GM08714 (cell line): ENCODE measurements around the gene BICRAL.
"Not testable (repeated sequence)": the region's sequence is repeated elsewhere in the genome, so short reads cannot be mapped to it uniquely, and the experiment has no call there.

ENCODE experiments used
- H3K4me3 ChIP-seq: fragments of 200-500 bp; sonication (Bioruptor generic); 2 replicates; pipeline ENCODE4 v1.5.1; 2014; ENCODE audit warnings: mild to moderate bottlenecking, low read length, inconsistent platforms
- ZNF274 ChIP-seq: IDR thresholded peaks from 2 replicates; pipeline ENCODE4 v1.6.1; 2012; ENCODE audit warnings: mild to moderate bottlenecking, low read depth, low read length

The BICRAL gene

GRCh38 chr6:42901538-42901957, 119.7 kb downstream of the BICRAL start:
- no peak for TF ChIP-seq ZNF274
- no peak overlapping the region for H3K4me3 ChIP-seq

DNA sequence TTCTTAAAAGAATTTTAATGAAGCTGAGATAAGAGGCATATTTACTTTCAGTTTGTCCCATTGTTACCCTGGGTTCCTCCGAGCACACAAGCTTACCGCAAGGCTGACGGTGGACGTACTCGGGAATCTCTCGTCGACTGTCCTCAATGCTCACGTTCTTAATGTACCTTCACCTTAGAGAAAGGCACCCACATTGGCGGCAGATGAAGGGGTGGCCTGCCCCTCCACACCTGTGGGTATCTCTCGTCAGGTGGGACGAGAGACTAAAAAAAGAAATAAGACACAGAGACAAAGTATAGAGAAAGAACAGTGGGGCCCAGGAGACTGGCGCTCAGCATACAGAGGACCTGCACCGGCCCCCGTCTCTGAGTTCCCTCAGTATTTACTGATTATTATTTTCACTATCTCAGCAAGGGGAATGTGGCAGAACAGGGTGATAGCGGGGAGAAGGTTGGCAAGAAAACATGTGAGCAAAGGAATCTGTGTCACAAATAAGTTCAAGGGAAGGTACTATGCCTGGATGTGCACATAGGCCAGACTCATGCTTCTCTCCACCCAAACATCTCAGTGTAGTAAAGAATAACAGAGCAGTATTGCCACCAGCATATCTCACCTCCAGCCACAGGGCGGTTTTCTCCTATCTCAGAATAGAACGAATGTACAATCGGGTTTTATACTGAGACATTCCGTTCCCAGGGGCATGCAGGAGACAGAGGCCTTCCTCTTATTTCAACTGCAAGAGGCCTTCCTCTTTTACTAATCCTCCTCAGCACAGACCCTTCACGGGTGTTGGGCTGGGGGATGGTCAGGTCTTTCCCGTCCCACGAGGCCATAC, 120.8 kb downstream of the BICRAL start:
- H3K4me3 ChIP-seq, result not testable (repeated sequence)

GRCh38 chr6:42904467-42904866, 122.6 kb downstream of the BICRAL start:
- H3K4me3 ChIP-seq, result no peak overlapping the region
- TF ChIP-seq ZNF274, result no peak

DNA sequence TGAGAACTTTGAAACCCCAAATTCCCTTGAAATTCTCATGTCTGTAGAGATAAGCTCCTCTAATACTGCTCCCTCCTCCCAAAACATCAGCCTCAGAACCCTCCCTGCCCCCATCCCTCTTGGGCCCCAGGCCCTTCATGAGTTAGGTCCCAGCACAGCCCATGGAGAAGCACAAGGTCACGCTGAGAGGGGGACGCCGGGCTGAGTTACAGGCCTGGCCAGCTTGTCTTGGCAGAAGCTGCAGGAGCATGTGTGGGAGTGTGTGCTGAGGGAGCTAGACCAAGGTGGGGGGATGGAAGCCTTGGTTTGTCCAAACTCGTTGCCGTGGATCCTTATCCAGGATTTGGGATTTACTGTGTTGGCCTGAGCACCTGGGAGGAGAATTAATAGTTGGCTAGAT, 125.5 kb downstream of the BICRAL start:
- no peak for TF ChIP-seq ZNF274
- H3K4me3 ChIP-seq, result no peak overlapping the region

GRCh38 chr6:42909835-42910234, 128.0 kb downstream of the BICRAL start:
- H3K4me3 ChIP-seq, result no peak overlapping the region
- TF ChIP-seq ZNF274, result no peak

GRCh38 chr6:42911171-42912021, 129.5 kb downstream of the BICRAL start:
- TF ChIP-seq ZNF274, result no peak
- no peak overlapping the region for H3K4me3 ChIP-seq

DNA sequence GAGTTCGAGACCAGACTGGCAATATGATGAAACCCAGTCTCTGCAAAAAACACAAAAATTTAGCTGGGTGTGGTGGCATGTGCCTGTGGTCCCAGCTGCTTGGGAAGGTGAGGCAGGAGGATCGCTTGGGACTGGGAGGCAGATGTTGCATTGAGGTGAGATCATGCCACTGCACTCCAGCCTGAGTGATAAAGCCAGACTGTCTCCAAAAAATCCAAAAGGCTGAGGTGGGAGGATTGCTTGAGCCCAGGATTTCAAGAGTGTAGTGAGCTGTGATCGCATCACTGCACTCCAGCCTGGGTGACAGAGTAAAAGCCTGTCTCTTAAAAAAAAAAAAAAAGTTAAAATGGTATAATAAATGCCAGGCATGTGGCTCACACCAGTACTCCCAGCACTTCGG, 132.7 kb downstream of the BICRAL start:
- H3K4me3 ChIP-seq, result no peak overlapping the region

DNA sequence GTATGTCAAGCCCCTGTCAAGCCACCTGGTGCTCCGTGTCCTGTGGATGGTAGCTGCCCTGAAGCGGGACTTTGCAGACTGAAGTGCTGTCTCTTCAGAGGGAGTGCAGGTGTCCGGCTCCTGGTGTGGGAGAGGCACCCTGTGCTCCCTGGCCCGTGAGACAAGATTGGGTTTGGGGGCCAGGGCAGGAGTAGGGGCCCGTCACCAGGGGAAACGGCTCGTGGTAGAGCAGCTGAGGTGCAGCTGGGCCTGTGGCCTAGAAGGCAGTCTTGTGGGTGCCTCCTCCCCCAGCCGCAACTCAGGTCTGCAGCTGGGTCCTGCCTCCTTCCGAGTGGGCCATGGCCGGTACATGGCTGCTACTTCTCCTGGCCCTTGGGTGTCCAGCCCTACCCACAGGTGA, 133.9 kb downstream of the BICRAL start, which contains the start of gene PTCRA:
Gene PTCRA, plus strand, starts transcription at position 322 of the 400 bp plus-strand sequence. Its CDS starts 17 bp downstream, at position 339.
- TF ChIP-seq ZNF274, result no peak
- H3K4me3 ChIP-seq, result no peak within 1 kb of the TSS

More for the DNA sequence above, 132.7 kb downstream of the BICRAL start:
- TF ChIP-seq ZNF274, result no peak

GRCh38 chr6:42916288-42916687, 134.4 kb downstream of the BICRAL start:
- H3K4me3 ChIP-seq, result no peak overlapping the region
- TF ChIP-seq ZNF274, result no peak
